ENCODE data around the gene NRXN3. TPM values are rescaled to one million over a fixed set of nuclear protein-coding genes. Genes with fewer than 3 reads are reported as not detected.

NRXN3 gene
- total and polyA plus RNA-seq, 2 of the 4 experiments (the other 2 are of a cell fraction): 4.8 to 25.1 TPM

DNA sequence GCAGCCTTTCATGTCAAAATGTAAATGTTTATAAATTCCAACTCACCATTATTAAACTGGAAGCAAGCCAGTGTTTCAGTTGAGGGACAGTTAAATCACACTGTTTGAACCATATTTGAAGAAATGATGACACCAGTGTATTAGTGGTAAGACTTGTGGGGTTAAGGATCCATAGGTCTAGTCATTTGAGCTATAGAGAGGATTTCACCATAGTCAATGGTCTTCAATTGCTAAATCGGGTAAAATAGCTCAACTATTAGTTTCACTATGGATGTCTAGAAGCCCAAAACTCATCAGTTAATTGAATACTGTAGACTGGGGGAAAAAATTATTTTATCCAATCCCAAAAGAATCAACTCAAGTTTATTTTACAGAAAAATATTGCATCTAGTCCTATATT is 659.1 kb downstream of the NRXN3 start:
- intact Hi-C loops (cut with micrococcal nuclease): no loop called here
- ATAC-seq (ENCODE audit: low read depth) (no peak), DNase-seq (no peak)
- Histone ChIP-seq H3K14ac (replicated peaks; ENCODE audit: low read depth, low read length) (no peak overlapping the region), H2BK20ac (ENCODE audit: low read depth, low read length) (no peak overlapping the region), H3K23ac (ENCODE audit: low read depth, low read length) (no peak overlapping the region), H4K5ac (ENCODE audit: low read depth, low read length) (no peak overlapping the region), H3K56ac (ENCODE audit: extremely low read depth, insufficient read depth, low read length) (no peak overlapping the region), H3K27me3 (ENCODE audit: control insufficient read depth, insufficient read depth, low read length) (no peaks in the 10 kb centered on the region), H3K18ac (ENCODE audit: low read depth, low read length) (no peak overlapping the region), H3K27ac (ENCODE audit: insufficient read depth, low read length) (no peak overlapping the region), H3K4ac (ENCODE audit: low read depth, low read length) (no peak overlapping the region), H3K4me3 (ENCODE audit: insufficient read depth, low read depth, low read length) (no peak overlapping the region), H4K8ac (ENCODE audit: low read depth in 2 of 2, low read length in 2 of 2) (no peak overlapping the region), H3K4me1 (ENCODE audit: control insufficient read depth, insufficient read depth, low read length) (no peaks in the 10 kb centered on the region), H2BK120ac (ENCODE audit: low read depth, low read length) (no peak overlapping the region), H3K9me3 (ENCODE audit: control insufficient read depth, insufficient read depth, low read length) (no peaks in the 10 kb centered on the region; the same call in 1 of the 2 replicates), H3K4me2 (ENCODE audit: low read depth, low read length) (no peak overlapping the region), H4K20me1 (ENCODE audit: insufficient read depth, low read length) (no peaks in the 10 kb centered on the region), H2AFZ (replicated peaks; ENCODE audit: low read length, poor library complexity) (no peak overlapping the region), H2AK5ac (ENCODE audit: low read depth, low read length) (no peak overlapping the region), H3K79me1 (ENCODE audit: low read depth in 1 of 2, low read length in 2 of 2) (no peaks in the 10 kb centered on the region), H3K9ac (ENCODE audit: low read depth, low read length) (no peak overlapping the region), H2BK15ac (ENCODE audit: low read depth, low read length) (no peak overlapping the region), H3K36me3 (ENCODE audit: control insufficient read depth, insufficient read depth, low read length) (no peaks in the 10 kb centered on the region), H3K9me1 (ENCODE audit: insufficient read depth, low read length) (no peaks in the 10 kb centered on the region), H2BK5ac (ENCODE audit: low read depth, low read length, poor library complexity, severe bottlenecking) (no peak overlapping the region), H2AK9ac (replicated peaks; ENCODE audit: low read depth, low read length, poor library complexity) (no peak overlapping the region), H4K91ac (ENCODE audit: insufficient read depth, low read depth, low read length) (no peak overlapping the region)
- dilution Hi-C loops (cut with HindIII; ENCODE audit: low sequenced_read_pairs, unreplicated experiment): no loop called here
- in situ Hi-C loops (cut with MboI; ENCODE audit: low sequenced_read_pairs): loop anchor here (25.0 kb wide), 1 partner anchor 967 kb away; no protein-coding TSS in a partner anchor
- POLR2A ChIA-PET (ENCODE audit: unreplicated experiment): no interaction called here
- TF ChIP-seq BHLHE40 (IDR thresholded peaks at IDR 0.05; ENCODE audit: low read depth, low read length): no peak
- no peak for TF ChIP-seq RCOR1 (IDR thresholded peaks at IDR 0.05; ENCODE audit: insufficient replicate concordance, low read length)
- no peak for TF ChIP-seq MXI1 (IDR thresholded peaks at IDR 0.05; ENCODE audit: borderline replicate concordance, low read depth, low read length)
- no peak for TF ChIP-seq POLR2A (IDR thresholded peaks at IDR 0.05; ENCODE audit: low read depth, low read length)
- CTCF ChIA-PET: no interaction called here
- BruUV-seq (replicated peaks): no TSS peak
- no CpG with 5 or more reads among the region's 1 CpG for WGBS, 2 experiments (ENCODE audit: extremely low coverage in 2 of 2, insufficient read length in 1 of 2)

Data from IMR-90 (cell line).